HUES64 (cell line): ENCODE results near the gene TBC1D14.
"Not testable (repeated sequence)": the region's sequence is repeated elsewhere in the genome, so short reads cannot be mapped to it uniquely, and the experiment has no call there.

Experiments used
- H3K27ac ChIP-seq: 2 replicates; pipeline ENCODE4 v1.7.0; 2013; ENCODE audit warnings: low read depth, low read length, inconsistent platforms
- H3K27me3 ChIP-seq: 2 replicates; pipeline ENCODE4 v1.6.1; 2013; ENCODE audit warnings: mild to moderate bottlenecking, low read length; ENCODE audit not compliant: insufficient read depth
- H3K36me3 ChIP-seq: 2 replicates; pipeline ENCODE4 v1.6.1; 2013; ENCODE audit warnings: mild to moderate bottlenecking, low read length; ENCODE audit not compliant: insufficient read depth
- H3K4me1 ChIP-seq: 2 replicates; pipeline ENCODE4 v1.6.1; 2013; ENCODE audit warnings: mild to moderate bottlenecking, low read length, moderate library complexity; ENCODE audit not compliant: insufficient read depth
- H3K4me3 ChIP-seq: 2 replicates; pipeline ENCODE4 v1.5.1; 2013; ENCODE audit warnings: mild to moderate bottlenecking, low read length, moderate library complexity
- H3K9ac ChIP-seq: 2 replicates; pipeline ENCODE4 v1.6.1; 2013; ENCODE audit warnings: mild to moderate bottlenecking, low read depth, low read length
- H3K9me3 ChIP-seq: 2 replicates; pipeline ENCODE4 v1.6.1; 2013; ENCODE audit warnings: low read depth, low read length; ENCODE audit not compliant: insufficient read depth
- WGBS: fragments of 150-250, 120-280 bp; methylation state at CpG from one replicate; pipeline ENCODE4 v1.1.7; 2013; ENCODE audit warnings: missing lambda C conversion rate; 5-methylcytosine and 5-hydroxymethylcytosine counted together

Gene TBC1D14

GRCh38 chr4:7073526-7074390, 164.1 kb downstream of the TBC1D14 start:
- H3K27ac ChIP-seq: no peak overlapping the region
- no peak overlapping the region for H3K4me3 ChIP-seq
- 76% methylated on average over 18 of the region's 18 CpGs for WGBS

GRCh38 chr4:7074426-7074825, 164.8 kb downstream of the TBC1D14 start:
- 90% methylated on average over 9 of the region's 9 CpGs for WGBS
- H3K4me1 ChIP-seq: no peaks in the 10 kb centered on the region

More at GRCh38 chr4:7073526-7074390, 164.1 kb downstream of the TBC1D14 start:
- Histone ChIP-seq H3K4me1 (no peaks in the 10 kb centered on the region; the same call in 1 of the 2 replicates), H3K9ac (no peak overlapping the region), H3K9me3 (no peaks in the 10 kb centered on the region), H3K36me3 (no peaks in the 10 kb centered on the region), H3K27me3 (peaks cover 25% of the 10 kb centered on the region)

GRCh38 chr4:7075962-7076695, 166.5 kb downstream of the TBC1D14 start:
- H3K36me3 ChIP-seq: no peaks in the 10 kb centered on the region
- no peak overlapping the region for H3K27ac ChIP-seq
- no peaks in the 10 kb centered on the region for H3K4me1 ChIP-seq
- WGBS: 87% methylated on average over 25 of the region's 25 CpGs
- H3K4me3 ChIP-seq: no peak overlapping the region
- peaks cover 10% of the 10 kb centered on the region for H3K27me3 ChIP-seq
- H3K9me3 ChIP-seq: no peaks in the 10 kb centered on the region
- no peak overlapping the region for H3K9ac ChIP-seq

More at GRCh38 chr4:7074426-7074825, 164.8 kb downstream of the TBC1D14 start:
- no peak overlapping the region for H3K9ac ChIP-seq
- no peak overlapping the region for H3K4me3 ChIP-seq
- H3K9me3 ChIP-seq: no peaks in the 10 kb centered on the region
- H3K27me3 ChIP-seq: peaks cover 18% of the 10 kb centered on the region
- H3K27ac ChIP-seq: no peak overlapping the region
- H3K36me3 ChIP-seq: no peaks in the 10 kb centered on the region

GRCh38 chr4:7076696-7077082, 167.1 kb downstream of the TBC1D14 start:
- Histone ChIP-seq H3K4me3 (no peak overlapping the region), H3K27ac (no peak overlapping the region), H3K27me3 (peaks cover 13% of the 10 kb centered on the region), H3K36me3 (no peaks in the 10 kb centered on the region), H3K9me3 (no peaks in the 10 kb centered on the region), H3K4me1 (no peaks in the 10 kb centered on the region), H3K9ac (no peak overlapping the region)
- WGBS: 86% methylated on average over 6 of the region's 6 CpGs

- no peak overlapping the region for H3K27ac ChIP-seq
- no peaks in the 10 kb centered on the region for H3K9me3 ChIP-seq
- 93% methylated on average over 12 of the region's 12 CpGs for WGBS
- no peak overlapping the region for H3K4me3 ChIP-seq
- no peak overlapping the region for H3K9ac ChIP-seq
- no peaks in the 10 kb centered on the region for H3K4me1 ChIP-seq
- H3K36me3 ChIP-seq: no peaks in the 10 kb centered on the region
- H3K27me3 ChIP-seq: peaks cover 8% of the 10 kb centered on the region
These were observed 167.7 kb downstream of the TBC1D14 start for GRCh38 chr4:7077371-7077770.

GRCh38 chr4:7078025-7078424, 168.4 kb downstream of the TBC1D14 start:
- Histone ChIP-seq H3K27ac (no peak overlapping the region), H3K36me3 (no peaks in the 10 kb centered on the region), H3K4me3 (no peak overlapping the region), H3K27me3 (peaks cover 11% of the 10 kb centered on the region), H3K9me3 (no peaks in the 10 kb centered on the region), H3K9ac (no peak overlapping the region), H3K4me1 (no peaks in the 10 kb centered on the region)
- 89% methylated on average over 5 of the region's 5 CpGs for WGBS

GRCh38 chr4:7079483-7079882, 169.9 kb downstream of the TBC1D14 start:
- not testable (repeated sequence) for H3K27ac ChIP-seq, H3K4me3 ChIP-seq
- H3K27me3 ChIP-seq: peaks cover 24% of the 10 kb centered on the region

GRCh38 chr4:7079909-7080308, 170.3 kb downstream of the TBC1D14 start:
- not testable (repeated sequence) for H3K4me1 ChIP-seq, H3K9ac ChIP-seq, H3K27ac ChIP-seq, H3K36me3 ChIP-seq, H3K4me3 ChIP-seq, H3K9me3 ChIP-seq
- WGBS: 85% methylated on average over 2 of the region's 2 CpGs
- peaks cover 29% of the 10 kb centered on the region for H3K27me3 ChIP-seq

More at GRCh38 chr4:7079483-7079882, 169.9 kb downstream of the TBC1D14 start:
- H3K9me3 ChIP-seq, H3K9ac ChIP-seq, H3K36me3 ChIP-seq, H3K4me1 ChIP-seq: not testable (repeated sequence)
